M059J (cell line): ENCODE results near the gene CFAP77. TPM values are rescaled to one million over a fixed set of nuclear protein-coding genes. Genes with fewer than 3 reads are reported as not detected.
A peak's percentile ranks its signal among the peaks of the same experiment; 100 is the strongest.

Experiments
- DNase-seq: peaks from one replicate; pipeline ENCODE4 v3.0.0-alpha.2; 2012; ENCODE audit warnings: low read depth
- total RNA-seq: library from RNA; depleted of rRNA; stranded (reverse); fragments of >200 nt; shearing (Covaris generic); gene quantifications from 2 replicates; pipeline ENCODE4 v1.2.3, GENCODE V29; 2014; rRNA removed

CFAP77 gene
- total RNA-seq, 1 experiment from 2014 or later, result not detected

- no peak for DNase-seq
Observed at GRCh38 chr9:132594412-132594811, 184.4 kb downstream of the CFAP77 start.

GRCh38 chr9:132595319-132595718, 185.3 kb downstream of the CFAP77 start:
- DNase-seq, result no peak

GRCh38 chr9:132596200-132596599, 186.2 kb downstream of the CFAP77 start:
- DNase-seq, result no peak

- DNase-seq, result peak; percentile 86
Observed at GRCh38 chr9:132597073-132597775, 187.2 kb downstream of the CFAP77 start.

- no peak for DNase-seq
Observed at GRCh38 chr9:132600326-132600984, 190.4 kb downstream of the CFAP77 start.

- no peak for DNase-seq
Observed at GRCh38 chr9:132602207-132602606, 192.2 kb downstream of the CFAP77 start.

- DNase-seq, result no peak
Observed at GRCh38 chr9:132605387-132605786, 195.4 kb downstream of the CFAP77 start.

GRCh38 chr9:132606066-132606465, 196.1 kb downstream of the CFAP77 start:
- DNase-seq, result no peak

- no peak for DNase-seq
Observed at GRCh38 chr9:132609184-132609583, 199.2 kb downstream of the CFAP77 start.

- peak; percentile 98 for DNase-seq
Observed at GRCh38 chr9:132609829-132610228, 199.8 kb downstream of the CFAP77 start.

- no peak for DNase-seq
Observed at GRCh38 chr9:132610661-132611060, 200.7 kb downstream of the CFAP77 start.

GRCh38 chr9:132614324-132614723, 204.3 kb downstream of the CFAP77 start:
- DNase-seq, result no peak

- no peak for DNase-seq
Observed at GRCh38 chr9:132615774-132616173, 205.8 kb downstream of the CFAP77 start.

GRCh38 chr9:132616725-132617124, 206.7 kb downstream of the CFAP77 start:
- no peak for DNase-seq

GRCh38 chr9:132622159-132622558, 212.1 kb downstream of the CFAP77 start:
- DNase-seq, result peak; percentile 65

Other genes starting within 250 kb of the CFAP77 start
- gene NTNG2, start 248.2 kb upstream of the CFAP77 start, total RNA-seq, result 0.39 and 0.49 TPM in 2 replicates
- 21.9 and 31.3 TPM in 2 replicates for gene SETX, start 55.2 kb upstream of the CFAP77 start, total RNA-seq
- gene TTF1, start 3.4 kb upstream of the CFAP77 start, total RNA-seq, result 14.8 and 19.0 TPM in 2 replicates
- not detected in 2 replicates for gene BARHL1, start 172.4 kb downstream of the CFAP77 start, total RNA-seq